Measurements from ENCODE around the gene RETNLB.

- TF ChIP-seq EZH2 (IDR thresholded peaks at IDR 0.05; ENCODE audit: insufficient read depth, poor library complexity, severe bottlenecking), result no peak
- TF ChIP-seq EZH2phosphoT487 (IDR thresholded peaks at IDR 0.05; ENCODE audit: insufficient read depth, low read depth), result no peak
These were observed 1.5 kb downstream of the RETNLB start for GRCh38 chr3:108755686-108756085.
